Stimulated activated CD8-positive, alpha-beta memory T cell treated with anti-CD3 and anti-CD28 coated beads, Interleukin-4, amount 100 ng/mL, for 48 hours (primary cell): ENCODE data around the gene RABEPK.
A peak's percentile ranks its signal among the peaks of the same experiment; 100 is the strongest.
"Not testable (repeated sequence)": the region's sequence is repeated elsewhere in the genome, so short reads cannot be mapped to it uniquely, and the experiment has no call there.

ENCODE experiments used
- DNase-seq: peaks from one replicate; pipeline ENCODE4 v3.0.0-alpha.2; 2020

The RABEPK gene

GRCh38 chr9:125255781-125256391, 55.5 kb downstream of the RABEPK start:
- no peak for DNase-seq

GRCh38 chr9:125258160-125258785, 57.9 kb downstream of the RABEPK start:
- no peak for DNase-seq

GRCh38 chr9:125258832-125259534, 58.6 kb downstream of the RABEPK start:
- DNase-seq = no peak

- DNase-seq = no peak
Observed at GRCh38 chr9:125260561-125260960, 60.2 kb downstream of the RABEPK start.

GRCh38 chr9:125261501-125262293, 61.4 kb downstream of the RABEPK start, which contains the start of gene GAPVD1:
GAPVD1 (plus strand) TSS chr9:125261826; CDS start chr9:125298922, 37,096 bp downstream.
- DNase-seq = peak; percentile 92

GRCh38 chr9:125262294-125262991, 62.1 kb downstream of the RABEPK start:
- DNase-seq = no peak

- DNase-seq = not testable (repeated sequence)
Observed at GRCh38 chr9:125264068-125264467, 63.7 kb downstream of the RABEPK start.

GRCh38 chr9:125268394-125269013, 68.2 kb downstream of the RABEPK start:
- no peak for DNase-seq

GRCh38 chr9:125269014-125269397, 68.7 kb downstream of the RABEPK start:
- no peak for DNase-seq

- no peak for DNase-seq
Observed at GRCh38 chr9:125271081-125271480, 70.7 kb downstream of the RABEPK start.

- no peak for DNase-seq
Observed at GRCh38 chr9:125272697-125273096, 72.4 kb downstream of the RABEPK start.

- DNase-seq = no peak
Observed at GRCh38 chr9:125276771-125277170, 76.4 kb downstream of the RABEPK start.

- DNase-seq = no peak
Observed at GRCh38 chr9:125277411-125277810, 77.1 kb downstream of the RABEPK start.

GRCh38 chr9:125280945-125281344, 80.6 kb downstream of the RABEPK start:
- no peak for DNase-seq
